LHCN-M2 (cell line): ENCODE results near the gene NAT14. TPM values are rescaled to one million over a fixed set of nuclear protein-coding genes. Genes with fewer than 3 reads are reported as not detected.

ENCODE experiments used
- DNase-seq: peaks from one replicate; pipeline ENCODE4 v3.0.0-alpha.2; 2012; ENCODE audit warnings: low read depth
- total RNA-seq: library from RNA; depleted of rRNA; stranded (reverse); fragments of >200 nt; gene quantifications from 2 replicates; pipeline ENCODE4 v1.2.3, GENCODE V29; 2014; rRNA removed

NAT14 gene
- total RNA-seq, 1 experiment from 2014 or later: 25.8 TPM

DNA sequence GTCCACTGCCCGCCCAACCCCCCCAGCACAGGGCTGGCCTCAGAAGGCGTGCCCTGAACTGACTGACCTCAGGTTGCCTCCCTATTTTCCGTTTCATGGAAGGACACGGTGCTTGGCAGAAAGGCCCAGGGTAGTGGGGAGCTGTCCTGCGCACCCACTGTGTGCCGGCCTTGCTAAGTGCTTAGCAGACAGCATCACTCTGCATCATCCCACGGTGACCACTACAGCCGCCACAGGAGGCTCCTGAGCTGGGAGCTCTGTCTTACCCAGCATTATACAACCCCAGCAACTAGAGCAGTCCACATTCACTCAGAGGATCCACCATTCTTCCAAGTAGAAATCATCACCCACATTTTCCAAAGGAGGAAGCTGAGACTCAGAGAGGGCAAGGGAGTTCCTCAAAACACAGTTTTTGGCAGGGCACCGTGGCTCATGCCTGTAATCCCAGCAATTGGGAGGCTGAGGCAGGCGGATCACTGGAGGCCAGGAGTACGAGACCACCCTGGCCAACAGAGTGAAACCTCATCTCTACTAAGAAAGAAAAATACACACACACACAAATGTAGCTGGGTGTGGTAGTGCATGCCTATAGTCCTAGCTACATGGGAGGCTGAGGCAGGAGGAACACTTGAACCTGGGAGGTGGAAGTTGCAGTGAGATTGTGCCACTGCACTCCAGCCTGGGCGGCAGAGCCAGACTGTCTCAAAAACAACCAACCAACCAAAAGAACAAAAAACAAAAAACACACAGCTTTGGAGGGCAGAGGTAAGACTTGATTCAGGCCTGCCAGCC lies 50.4 kb downstream of the NAT14 start:
- no peak for DNase-seq

DNA sequence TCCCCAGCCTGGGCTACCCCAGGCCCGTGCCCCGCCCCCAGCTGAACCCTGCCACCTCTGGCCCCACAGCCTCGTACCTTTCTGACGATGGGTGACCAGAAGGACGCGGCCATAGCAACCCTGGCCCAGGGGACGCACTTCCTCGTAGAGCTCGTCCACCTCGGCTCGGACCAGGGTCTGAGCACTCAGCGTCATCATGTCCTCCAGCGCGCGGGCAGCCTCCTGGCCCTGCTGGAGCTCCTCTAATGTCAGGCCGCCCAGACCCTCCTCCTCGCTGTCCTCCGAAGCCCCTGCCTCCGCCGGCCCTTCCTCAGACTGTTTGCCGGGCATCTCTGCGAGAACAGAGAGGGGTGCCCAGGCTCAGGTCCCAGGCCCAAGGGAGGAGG lies 51.0 kb downstream of the NAT14 start:
- no peak for DNase-seq

DNA sequence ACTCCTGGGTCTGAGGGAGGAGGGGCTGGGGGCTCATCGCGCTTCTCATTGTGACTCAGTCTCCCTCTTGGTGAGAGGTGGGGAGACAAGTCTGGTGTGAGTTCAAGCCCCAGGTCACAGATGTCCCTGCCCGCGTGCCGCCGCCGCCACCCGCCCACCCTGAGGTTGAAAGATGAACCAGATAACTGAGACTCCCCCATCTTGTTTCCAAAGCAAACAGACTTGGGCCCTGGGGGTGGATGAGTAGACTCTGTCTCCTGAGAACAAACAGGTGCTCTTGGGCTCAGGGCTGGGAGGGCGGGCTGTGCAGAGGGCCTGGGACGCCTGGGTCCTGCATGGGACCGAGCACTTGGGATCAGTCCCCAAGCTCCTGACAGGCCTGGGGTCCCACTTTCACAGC lies 51.4 kb downstream of the NAT14 start:
- no peak for DNase-seq

Other genes with a start within 250 kb of the NAT14 start
- 57.1 and 61.4 TPM in 2 replicates for gene PPP6R1, start 226.2 kb upstream of the NAT14 start, total RNA-seq
- gene HSPBP1, start 205.1 kb upstream of the NAT14 start, total RNA-seq: 45.7 and 49.8 TPM in 2 replicates
- gene BRSK1, start 201.2 kb upstream of the NAT14 start, total RNA-seq: 5.7 and 10.8 TPM in 2 replicates
- not detected in 2 replicates for gene TMEM150B, start 159.8 kb upstream of the NAT14 start, total RNA-seq
- 14.8 and 16.9 TPM in 2 replicates for gene KMT5C, start 145.3 kb upstream of the NAT14 start, total RNA-seq
- not detected in 2 replicates for gene COX6B2, start 130.5 kb upstream of the NAT14 start, total RNA-seq
- gene GARIN5B, start 121.9 kb upstream of the NAT14 start, total RNA-seq: not detected in 2 replicates
- gene IL11, start 114.7 kb upstream of the NAT14 start, total RNA-seq: 1.7 and 2.1 TPM in 2 replicates
- not detected in 2 replicates for gene TMEM190, start 108.4 kb upstream of the NAT14 start, total RNA-seq
- gene TMEM238, start 100.9 kb upstream of the NAT14 start, total RNA-seq: 0.32 TPM in 1 of 2 replicates, not detected in the other
- gene RPL28, start 99.3 kb upstream of the NAT14 start, total RNA-seq: 306 and 535 TPM in 2 replicates
- gene UBE2S, start 77.4 kb upstream of the NAT14 start, total RNA-seq: 254 and 267 TPM in 2 replicates
- 0.06 TPM in 1 of 2 replicates, not detected in the other for gene SHISA7, start 41.9 kb upstream of the NAT14 start, total RNA-seq
- 89.8 and 90.2 TPM in 2 replicates for gene ISOC2, start 23.5 kb upstream of the NAT14 start, total RNA-seq
- not detected in 2 replicates for gene C19orf85, start 20.4 kb upstream of the NAT14 start, total RNA-seq
- 2.7 and 9.2 TPM in 2 replicates for gene ZNF628, start 8.6 kb upstream of the NAT14 start, total RNA-seq
- 0.34 and 0.45 TPM in 2 replicates for gene SSC5D, start 3.2 kb downstream of the NAT14 start, total RNA-seq
- 0.71 and 1.5 TPM in 2 replicates for gene SBK2, start 51.9 kb downstream of the NAT14 start, total RNA-seq
- gene SBK3, start 60.4 kb downstream of the NAT14 start, total RNA-seq: 0.17 and 0.26 TPM in 2 replicates
- 7.3 and 7.7 TPM in 2 replicates for gene ZNF579, start 95.7 kb downstream of the NAT14 start, total RNA-seq
- gene FIZ1, start 114.3 kb downstream of the NAT14 start, total RNA-seq: 4.7 and 7.4 TPM in 2 replicates
- 13.4 and 14.0 TPM in 2 replicates for gene ZNF524, start 115.1 kb downstream of the NAT14 start, total RNA-seq
- gene ZNF865, start 120.5 kb downstream of the NAT14 start, total RNA-seq: 2.2 and 3.0 TPM in 2 replicates
- gene ZNF784, start 139.4 kb downstream of the NAT14 start, total RNA-seq: 3.3 and 5.5 TPM in 2 replicates
- gene ZNF580, start 155.8 kb downstream of the NAT14 start, total RNA-seq: 8.7 and 15.3 TPM in 2 replicates
- gene ZNF581, start 158.5 kb downstream of the NAT14 start, total RNA-seq: 11.4 and 15.4 TPM in 2 replicates
- gene CCDC106, start 163.0 kb downstream of the NAT14 start, total RNA-seq: 14.2 and 15.3 TPM in 2 replicates
- gene U2AF2, start 169.8 kb downstream of the NAT14 start, total RNA-seq: 168 and 174 TPM in 2 replicates
- gene EPN1, start 190.0 kb downstream of the NAT14 start, total RNA-seq: 126 and 145 TPM in 2 replicates